PFSK-1 (cell line): ENCODE measurements around the gene SFT2D3.

Experiments
- TAF1 ChIP-seq: IDR thresholded peaks from 2 replicates; pipeline ENCODE4 v1.6.1; 2012; ENCODE audit warnings: low read length, control low read depth, borderline replicate concordance; ENCODE audit not compliant: insufficient read depth
- TF ChIP-seq, protein P1 (sequence below), 2 experiments: IDR thresholded peaks; 2 replicates each; pipeline versions ENCODE4 v1.6.1 to v1.8.0; 2011 to 2012; ENCODE audit warnings: low read depth in 2 of 2, low read length in 2 of 2, control low read depth in 1 of 2, inconsistent platforms in 1 of 2, mild to moderate bottlenecking in 1 of 2, moderate library complexity in 1 of 2; ENCODE audit not compliant: insufficient read depth in 1 of 2

- TF ChIP-seq, protein P1, sequence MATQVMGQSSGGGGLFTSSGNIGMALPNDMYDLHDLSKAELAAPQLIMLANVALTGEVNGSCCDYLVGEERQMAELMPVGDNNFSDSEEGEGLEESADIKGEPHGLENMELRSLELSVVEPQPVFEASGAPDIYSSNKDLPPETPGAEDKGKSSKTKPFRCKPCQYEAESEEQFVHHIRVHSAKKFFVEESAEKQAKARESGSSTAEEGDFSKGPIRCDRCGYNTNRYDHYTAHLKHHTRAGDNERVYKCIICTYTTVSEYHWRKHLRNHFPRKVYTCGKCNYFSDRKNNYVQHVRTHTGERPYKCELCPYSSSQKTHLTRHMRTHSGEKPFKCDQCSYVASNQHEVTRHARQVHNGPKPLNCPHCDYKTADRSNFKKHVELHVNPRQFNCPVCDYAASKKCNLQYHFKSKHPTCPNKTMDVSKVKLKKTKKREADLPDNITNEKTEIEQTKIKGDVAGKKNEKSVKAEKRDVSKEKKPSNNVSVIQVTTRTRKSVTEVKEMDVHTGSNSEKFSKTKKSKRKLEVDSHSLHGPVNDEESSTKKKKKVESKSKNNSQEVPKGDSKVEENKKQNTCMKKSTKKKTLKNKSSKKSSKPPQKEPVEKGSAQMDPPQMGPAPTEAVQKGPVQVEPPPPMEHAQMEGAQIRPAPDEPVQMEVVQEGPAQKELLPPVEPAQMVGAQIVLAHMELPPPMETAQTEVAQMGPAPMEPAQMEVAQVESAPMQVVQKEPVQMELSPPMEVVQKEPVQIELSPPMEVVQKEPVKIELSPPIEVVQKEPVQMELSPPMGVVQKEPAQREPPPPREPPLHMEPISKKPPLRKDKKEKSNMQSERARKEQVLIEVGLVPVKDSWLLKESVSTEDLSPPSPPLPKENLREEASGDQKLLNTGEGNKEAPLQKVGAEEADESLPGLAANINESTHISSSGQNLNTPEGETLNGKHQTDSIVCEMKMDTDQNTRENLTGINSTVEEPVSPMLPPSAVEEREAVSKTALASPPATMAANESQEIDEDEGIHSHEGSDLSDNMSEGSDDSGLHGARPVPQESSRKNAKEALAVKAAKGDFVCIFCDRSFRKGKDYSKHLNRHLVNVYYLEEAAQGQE (IDR thresholded peaks at IDR 0.05; ENCODE audit: insufficient read depth in 1 of 2, low read depth in 2 of 2, low read length in 2 of 2) = no peak
- no peak for TF ChIP-seq TAF1
Observed at GRCh38 chr2:127683757-127684156, 17.5 kb upstream of the SFT2D3 start.
